ENCODE results near the gene RGS9.
"Not testable (repeated sequence)": the region's sequence is repeated elsewhere in the genome, so short reads cannot be mapped to it uniquely, and the experiment has no call there.

The RGS9 gene

GRCh38 chr17:65115839-65116238 is 21.3 kb upstream of the RGS9 start:
- DNase-seq: no peak

- not testable (repeated sequence) for DNase-seq
These were observed 20.7 kb upstream of the RGS9 start for GRCh38 chr17:65116515-65116914.

DNA sequence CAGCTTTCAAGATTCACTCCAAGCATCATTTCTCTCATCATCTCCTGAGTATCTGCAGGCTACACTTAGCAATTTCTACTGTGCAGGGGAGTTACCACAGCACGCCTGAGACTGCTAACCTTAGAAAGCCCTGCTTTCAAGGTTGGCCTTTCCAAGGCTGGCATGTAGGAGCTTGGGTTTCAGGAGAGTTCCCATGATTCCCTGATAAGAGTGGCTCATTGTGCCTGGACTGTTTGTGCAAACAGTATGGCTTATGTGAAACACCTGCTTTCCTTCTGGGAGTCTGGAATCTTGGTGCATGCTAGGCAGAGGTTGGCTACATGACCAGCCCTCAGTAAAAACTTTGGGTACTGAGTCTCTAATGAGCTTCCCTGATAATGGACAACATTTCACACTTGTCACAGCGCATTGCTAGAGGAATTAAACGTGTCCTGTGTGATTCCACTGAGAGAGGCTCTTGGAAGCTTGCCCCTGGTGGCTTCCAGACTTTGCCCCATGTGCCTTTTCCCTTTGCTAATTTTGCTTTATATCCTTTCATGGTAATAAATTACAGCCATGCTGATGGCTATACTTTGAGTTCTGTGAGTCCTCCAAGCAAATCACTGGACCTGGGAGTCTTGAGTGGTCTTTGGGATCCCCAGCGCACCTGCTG is 19.7 kb upstream of the RGS9 start:
- DNase-seq: no peak

DNA sequence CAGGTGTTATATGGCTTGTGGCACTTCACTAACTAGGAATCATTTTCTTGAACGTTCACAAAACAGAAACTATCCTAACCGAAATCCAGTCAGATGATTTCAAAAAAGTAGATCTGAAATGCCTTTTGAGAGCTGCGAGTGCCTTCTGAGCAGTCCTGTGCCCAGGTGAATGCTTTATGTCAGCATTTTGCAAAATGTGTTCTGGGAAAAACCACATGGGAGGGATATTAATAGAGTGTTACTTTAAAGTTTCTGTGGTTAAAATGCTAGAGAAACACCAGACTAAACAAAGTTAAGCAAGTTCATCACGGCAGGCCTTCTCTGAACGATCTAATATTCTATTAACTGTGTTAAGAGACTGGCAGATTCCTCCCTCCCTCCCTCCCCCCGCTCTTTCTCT is 15.8 kb upstream of the RGS9 start:
- no peak for DNase-seq

DNA sequence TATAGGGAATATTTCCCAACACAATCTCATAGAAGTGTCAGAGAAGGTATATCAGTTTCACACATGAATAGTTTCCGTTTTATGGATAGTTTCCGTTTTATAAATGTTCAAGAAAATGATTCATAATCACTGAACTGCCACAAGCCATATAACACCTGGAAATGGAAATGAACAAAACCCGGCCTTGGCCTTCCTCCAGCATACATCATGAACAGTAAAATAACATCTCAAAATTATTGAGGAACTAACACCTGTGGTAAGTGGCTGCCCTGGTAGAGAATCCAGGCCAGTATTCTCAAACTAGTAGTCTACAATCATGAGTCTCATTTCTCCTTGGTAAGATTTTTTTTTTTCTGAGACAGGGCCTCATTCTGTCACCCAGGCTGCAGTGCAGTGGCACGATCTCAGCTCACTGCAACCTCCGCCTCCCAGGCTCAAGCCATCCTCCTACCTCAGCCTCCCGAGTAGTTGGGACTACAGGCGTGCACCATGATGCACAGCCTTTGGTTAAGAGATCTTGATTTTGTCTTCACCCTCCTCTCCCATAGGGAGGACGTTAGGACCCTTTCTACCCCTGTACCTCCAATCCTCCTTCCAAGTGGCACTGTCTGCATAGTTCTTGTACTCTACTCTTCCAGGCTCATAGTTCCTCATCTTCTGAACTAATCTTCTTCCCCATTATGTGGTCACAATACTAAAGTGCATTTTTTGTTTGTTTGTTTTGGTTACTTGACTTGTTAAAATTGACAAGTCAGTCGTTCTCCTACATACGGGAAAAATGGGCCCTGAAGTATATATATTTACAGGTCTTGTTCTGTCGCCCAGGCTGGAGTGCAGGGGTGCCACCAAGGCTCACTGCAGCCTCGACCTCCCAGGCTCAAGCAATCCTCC is 15.0 kb upstream of the RGS9 start:
- no peak for DNase-seq

- peak; percentile 93 for DNase-seq
These were observed 14.1 kb upstream of the RGS9 start for GRCh38 chr17:65122836-65123756.

DNA sequence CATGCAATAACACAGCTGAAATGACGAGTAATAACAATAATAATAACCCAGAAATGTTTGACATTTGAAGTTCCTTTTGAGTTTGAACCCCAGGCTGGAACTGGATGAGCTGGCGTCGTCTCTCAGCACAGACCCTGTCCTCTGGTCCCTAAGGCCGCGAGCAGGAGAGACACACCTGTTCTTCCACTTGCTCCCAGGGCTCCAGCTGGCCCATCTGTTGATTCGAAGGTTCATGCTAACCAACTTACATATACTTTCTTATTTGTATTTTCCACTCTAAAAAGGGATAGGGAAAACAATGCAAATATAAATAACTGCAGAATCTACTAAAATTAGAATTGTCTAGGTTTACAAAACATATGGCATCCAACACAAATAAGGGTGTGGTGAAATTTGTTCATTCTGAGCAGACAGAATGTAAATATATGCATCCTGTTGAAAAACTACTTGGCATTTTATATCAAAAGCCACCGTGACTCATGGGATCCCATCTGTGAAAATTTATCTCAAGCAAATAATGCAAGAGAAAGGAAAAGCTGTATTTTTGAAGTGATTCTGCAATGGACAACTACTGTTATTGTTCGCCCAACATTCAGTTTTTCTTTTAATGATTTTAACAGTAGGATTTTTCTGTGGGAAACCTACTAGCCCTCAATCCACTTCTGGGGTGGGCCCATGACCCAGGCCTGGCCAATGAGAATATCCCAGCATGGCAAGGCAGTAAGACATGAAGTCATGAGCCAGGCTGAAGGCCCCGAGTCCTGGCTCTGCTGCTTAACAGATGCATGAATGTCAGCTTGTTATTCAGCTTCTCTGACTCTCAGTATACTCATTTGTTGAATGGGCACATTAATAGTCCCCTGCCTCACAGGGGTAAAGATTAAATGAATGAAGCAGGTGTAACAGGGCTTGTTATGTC is 13.2 kb upstream of the RGS9 start:
- peak; percentile 47 for DNase-seq

- DNase-seq: no peak
These were observed 6.3 kb upstream of the RGS9 start for GRCh38 chr17:65130832-65131231.

GRCh38 chr17:65131240-65131639 is 5.9 kb upstream of the RGS9 start:
- no peak for DNase-seq

- DNase-seq: peak; percentile 65
These were observed 5.2 kb upstream of the RGS9 start for GRCh38 chr17:65131946-65132345.

GRCh38 chr17:65134035-65134434 is 3.1 kb upstream of the RGS9 start:
- no peak for DNase-seq

- no peak for DNase-seq
These were observed 2.1 kb downstream of the RGS9 start for GRCh38 chr17:65139101-65139764.

DNA sequence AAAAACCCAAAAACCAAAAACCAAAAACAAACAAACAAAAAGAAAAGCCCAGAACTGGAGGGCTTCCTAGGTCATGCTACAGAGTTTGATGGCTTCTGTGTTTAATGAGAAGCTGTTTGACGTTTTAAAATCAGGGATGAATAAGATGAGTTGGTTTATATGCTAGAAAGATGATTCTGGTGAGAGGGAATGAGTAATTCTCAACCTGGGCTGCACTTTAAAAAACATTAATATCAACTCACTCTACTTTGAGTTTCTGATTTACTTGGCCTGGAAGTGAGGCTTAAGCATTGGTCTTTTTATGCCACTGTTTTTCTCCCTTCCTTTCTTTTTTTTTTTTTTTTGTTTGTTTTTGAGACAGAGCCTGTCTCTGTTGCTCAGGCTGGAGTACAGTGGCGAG is 5.1 kb downstream of the RGS9 start:
- DNase-seq: no peak

- no peak for DNase-seq
These were observed 6.9 kb downstream of the RGS9 start for GRCh38 chr17:65143889-65144604.

- no peak for DNase-seq
These were observed 8.6 kb downstream of the RGS9 start for GRCh38 chr17:65145743-65146142.

- no peak for DNase-seq
These were observed 10.8 kb downstream of the RGS9 start for GRCh38 chr17:65147955-65148354.

DNA sequence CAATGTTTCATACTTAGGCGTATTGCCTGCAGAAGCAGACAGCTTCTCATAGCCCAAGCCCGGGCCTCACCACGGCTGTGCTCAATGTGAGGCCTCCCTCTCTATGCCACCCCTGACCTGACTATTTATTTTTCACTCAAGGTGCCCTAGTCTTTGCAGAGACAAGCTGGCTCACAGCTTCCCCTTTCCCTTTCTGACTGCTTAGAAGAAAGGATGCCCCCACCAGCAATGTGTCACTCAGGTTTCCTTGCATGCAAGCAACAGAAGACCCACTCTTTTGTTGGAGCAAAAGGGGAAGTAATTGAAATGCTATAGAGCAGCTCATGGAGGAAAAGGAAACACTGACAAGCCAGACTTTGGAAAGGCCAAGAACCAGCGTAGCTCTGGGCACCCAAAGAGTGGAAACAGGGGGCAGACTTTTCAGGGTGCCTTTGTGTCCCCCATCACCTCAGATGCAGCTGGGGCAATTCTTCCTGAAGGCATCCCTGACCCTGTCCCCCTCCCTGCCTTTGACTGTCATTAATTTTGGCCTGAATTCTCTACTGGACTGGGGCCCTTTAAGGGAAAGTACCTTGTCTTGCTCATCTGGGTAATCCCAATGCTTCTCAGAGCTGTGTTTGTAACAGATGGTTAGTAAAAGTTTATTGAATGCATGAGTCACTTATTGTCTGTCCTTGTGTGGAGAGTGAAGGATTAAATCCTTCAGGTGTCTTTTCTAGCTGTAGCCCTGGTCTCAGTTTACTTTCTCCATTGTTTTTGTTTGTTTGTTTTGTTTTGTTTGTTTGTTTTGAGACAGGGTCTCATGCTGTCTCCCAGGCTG is 17.8 kb downstream of the RGS9 start:
- no peak for DNase-seq

DNA sequence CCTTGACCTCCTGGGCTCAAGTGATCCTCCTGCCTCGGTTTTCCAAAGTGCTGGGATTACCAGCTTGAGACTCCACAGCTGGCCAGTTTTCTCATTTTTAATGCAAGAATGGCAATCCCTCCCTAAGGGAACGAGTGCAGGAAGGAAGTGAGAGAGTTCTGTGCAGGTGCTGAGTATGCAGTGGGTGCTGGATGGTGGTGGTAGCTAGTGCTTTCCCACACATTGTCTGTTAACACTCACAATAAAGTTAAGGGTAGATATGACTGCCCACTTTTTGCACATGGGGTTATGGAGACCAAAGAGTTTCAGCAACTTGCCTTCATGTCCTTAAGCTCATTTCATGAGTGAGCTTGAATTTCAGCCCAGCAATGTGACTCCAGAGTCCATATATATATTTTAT is 18.5 kb downstream of the RGS9 start:
- DNase-seq: no peak

GRCh38 chr17:65156185-65156834 is 19.1 kb downstream of the RGS9 start:
- no peak for DNase-seq

All from fibroblast of skin of scalp (primary cell).